ENCODE measurements around the gene GPR107.

The GPR107 gene

DNA sequence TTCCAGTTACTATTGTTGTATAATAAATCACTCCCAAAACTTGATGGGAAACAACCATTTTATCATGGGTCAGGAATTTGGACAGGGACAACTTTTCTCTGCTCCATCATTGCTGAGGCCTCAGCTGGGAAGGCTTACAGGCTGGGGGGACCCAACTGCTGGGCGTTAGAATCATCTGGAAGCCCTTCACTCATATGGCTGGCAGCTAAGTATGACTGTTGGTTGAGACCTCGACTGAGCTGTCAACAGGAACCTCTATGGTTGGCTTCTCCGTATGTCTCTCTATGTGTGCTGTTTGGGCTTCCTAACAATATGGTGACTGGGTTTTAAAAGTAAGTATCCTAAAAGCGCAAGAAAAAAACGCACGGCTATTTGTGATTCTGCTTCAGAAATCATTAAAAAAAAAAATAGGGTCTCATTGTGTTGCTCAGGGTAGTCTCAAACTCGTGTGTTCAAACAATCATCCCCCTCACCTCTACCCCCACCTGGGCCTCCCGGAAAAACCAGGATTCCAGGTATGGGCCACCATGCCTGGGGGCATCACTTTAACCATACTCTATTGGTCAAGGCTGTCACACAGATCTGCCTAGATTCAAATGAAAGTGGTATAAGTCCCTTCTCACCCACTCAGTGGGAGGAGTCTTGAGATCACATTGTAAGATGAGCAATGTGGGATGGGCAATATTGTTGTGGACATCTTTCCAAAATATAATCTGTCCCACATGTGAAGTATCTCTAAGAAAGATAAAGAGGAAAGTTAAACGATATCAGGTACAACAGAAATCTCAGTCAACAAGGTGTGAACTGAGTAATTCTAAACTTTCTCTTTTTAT lies 26.0 kb upstream of the GPR107 start:
- DNase-seq (ENCODE audit: low read depth), result no peak

DNA sequence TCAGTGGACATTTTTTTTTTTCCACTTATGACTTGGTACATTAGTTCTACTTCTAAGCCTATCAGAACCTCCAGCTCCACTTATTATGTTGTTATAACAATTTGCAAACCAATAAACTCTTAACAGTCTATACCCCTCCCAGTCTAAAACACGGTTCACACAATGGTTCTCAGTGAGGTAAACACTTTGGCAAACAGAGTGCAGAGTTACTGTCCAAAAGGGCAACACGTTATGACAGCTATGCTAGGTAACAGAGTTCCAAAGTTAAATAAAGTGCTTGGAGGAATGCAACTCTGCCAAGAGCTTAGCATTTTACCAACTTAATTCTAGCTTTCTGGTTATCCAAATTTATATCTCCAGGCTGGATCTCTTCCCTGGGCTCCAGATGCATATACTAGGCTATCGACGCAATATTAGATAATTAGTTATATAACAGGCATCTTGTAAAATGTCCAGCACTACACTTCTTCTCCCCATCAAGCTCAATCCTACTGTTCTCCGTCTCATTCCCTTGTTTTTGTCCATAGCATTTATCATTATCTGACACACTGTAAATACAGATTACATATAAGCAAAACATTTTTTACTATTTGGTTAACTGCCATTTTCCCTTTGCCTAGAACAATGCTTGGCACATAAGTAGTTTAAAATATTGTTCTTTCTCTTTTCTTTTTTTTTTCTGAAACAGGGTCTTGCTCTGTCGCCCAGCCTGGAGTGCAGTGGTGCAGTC lies 25.0 kb upstream of the GPR107 start:
- DNase-seq (ENCODE audit: low read depth), result no peak

DNA sequence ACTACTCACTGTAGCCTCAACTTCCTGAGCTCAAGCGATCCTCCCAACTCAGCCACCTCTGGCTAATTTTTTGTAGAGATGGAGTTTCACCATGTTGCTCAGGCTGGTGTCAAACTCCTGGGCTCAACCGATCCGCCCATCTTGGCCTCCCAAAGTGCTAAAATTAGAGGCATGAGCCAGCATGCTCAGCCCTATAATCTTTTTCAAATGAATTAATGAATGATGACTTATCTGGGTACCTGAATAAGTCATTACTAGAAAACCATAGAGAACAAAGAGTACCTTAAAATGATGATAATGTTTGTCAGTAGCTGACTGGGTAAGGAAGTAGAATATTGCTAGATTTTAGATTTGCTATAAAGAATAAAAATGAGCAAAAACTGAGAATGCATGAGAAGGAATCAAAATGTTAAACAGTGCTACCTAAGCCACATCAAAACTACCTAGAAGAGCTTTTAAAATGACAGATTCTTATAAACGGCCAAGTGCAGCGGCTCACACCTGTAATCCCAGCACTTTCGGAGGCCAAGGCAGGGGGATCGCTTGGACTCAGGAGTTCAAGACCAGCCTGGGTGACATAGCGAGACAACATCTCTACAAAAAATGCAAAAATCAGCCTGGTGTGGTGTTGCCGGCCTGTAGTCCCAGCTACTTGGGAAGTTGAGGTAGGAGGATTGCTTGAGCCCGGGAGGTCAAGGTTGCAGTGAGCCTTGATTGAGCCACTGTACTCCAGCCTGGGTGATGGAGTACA lies 24.3 kb upstream of the GPR107 start:
- DNase-seq (ENCODE audit: low read depth), result no peak

DNA sequence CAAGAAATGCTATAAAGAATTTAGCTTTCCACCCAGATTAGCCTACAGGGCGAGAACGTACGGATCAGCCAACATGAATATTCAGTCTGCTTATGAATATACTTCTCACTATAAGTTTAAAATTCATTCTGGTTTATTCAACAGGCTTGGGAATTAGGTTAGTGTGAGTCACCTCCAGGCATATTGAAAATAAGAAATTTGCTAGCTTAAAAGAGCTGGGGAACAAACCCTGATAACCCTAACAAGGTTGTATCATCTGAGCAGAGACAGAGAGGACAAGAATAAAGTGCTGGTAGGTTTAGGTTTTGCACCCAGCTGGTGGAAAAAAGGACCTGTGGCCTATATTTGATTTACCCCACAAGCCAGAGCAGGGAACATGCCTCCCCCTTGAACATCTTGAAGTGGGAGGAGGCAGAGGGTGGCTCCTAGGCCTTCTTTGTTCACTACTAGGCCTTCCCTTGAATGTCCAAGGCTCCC lies 23.0 kb upstream of the GPR107 start:
- no peak for DNase-seq (ENCODE audit: low read depth)

DNA sequence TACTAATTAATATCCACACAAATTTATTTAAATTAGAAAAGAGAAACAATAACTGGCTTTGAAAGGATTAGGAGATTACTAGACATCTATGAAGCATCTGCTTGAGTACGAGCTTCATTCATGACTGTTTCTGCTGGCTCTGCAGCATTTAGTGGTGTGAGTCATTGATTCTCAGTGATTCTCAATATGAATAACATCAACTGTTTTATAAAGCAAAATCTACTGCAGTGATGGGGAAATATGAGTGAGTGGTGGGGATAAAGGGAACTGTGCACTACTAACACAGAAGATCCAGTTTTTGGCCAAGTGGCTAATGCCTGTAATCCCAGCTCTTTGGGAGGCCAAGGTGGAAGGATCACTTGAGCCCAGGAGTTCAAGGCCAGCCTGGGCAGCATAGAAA lies 19.1 kb upstream of the GPR107 start:
- no peak for DNase-seq (ENCODE audit: low read depth)

DNA sequence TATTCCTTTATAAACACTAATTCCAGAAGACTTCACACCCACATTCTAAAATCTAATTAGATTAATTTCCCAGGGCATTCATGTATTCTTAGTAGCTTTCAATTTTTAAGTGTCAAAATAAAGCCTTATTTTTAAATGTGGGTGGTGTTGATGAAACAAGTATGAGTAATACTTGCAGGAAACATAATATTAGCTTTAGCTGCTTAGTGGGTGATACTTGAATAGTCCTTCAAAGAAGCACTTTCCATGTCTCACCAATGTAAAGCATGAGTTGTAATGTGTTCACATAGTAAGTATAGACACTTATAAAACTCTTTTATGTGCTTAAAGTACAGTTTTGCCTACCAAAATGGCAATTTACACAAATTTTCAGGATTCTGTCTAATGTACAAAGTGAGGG lies 17.6 kb upstream of the GPR107 start:
- DNase-seq (ENCODE audit: low read depth), result no peak

DNA sequence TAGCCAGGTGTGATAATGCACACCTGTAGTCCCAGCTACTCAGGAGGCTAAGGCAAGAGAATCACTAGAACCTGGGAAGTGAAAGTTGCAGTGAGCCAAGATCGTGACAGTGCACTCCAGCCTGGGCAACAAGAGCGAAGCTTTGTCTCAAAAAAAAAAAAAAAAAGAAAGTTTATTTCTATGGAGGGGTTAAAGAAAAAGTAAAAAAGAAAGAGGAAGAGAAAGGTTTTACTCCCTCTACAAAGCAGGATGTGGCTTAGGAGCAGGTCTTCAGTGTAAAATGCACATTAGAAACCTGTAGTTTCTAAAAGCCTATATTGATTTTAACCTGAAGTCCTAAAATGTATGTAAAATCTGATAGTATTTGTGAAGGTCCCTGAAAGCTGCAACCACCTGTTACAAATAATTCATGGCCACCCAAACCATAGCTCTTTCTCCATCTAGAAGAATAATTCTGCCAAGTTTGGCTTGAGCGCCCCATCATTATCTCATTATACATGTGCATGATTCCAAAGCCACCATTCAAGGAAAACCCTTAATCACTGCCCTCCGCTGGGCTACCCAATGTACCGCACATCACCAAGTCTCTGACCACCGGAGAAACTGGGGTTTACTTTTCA lies 14.1 kb upstream of the GPR107 start:
- no peak for DNase-seq (ENCODE audit: low read depth)

DNA sequence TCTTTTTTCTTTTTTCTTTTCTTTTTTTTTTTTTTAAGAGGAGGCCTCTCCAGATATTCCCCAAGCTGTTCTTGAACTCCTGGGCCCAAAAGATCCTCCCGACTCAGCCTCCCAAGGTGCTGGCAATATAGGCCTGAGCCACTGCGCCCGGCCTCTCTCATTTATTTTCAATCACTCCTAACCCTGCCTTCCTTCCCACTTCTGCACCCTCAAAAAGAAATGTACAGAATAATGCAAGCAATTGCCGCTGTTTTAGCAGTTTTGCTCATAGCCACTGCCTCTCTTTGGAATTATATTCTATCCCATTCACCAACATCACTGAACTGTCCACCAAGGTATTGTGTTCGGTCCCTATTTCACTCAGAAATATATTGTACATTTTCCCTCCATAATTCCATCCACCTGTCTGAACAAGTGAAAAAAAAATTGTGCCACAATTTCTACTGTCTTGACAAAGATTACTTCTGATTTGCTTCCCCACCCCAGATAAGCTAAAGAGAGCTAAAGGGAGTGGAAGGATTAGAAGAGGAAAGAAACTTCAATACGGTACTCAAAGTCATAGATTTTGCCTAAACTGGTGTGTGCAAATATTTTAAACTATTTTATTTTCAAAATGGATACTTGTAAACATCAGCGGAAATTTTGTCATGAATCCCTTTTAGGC lies 12.6 kb upstream of the GPR107 start:
- no peak for DNase-seq (ENCODE audit: low read depth)

DNA sequence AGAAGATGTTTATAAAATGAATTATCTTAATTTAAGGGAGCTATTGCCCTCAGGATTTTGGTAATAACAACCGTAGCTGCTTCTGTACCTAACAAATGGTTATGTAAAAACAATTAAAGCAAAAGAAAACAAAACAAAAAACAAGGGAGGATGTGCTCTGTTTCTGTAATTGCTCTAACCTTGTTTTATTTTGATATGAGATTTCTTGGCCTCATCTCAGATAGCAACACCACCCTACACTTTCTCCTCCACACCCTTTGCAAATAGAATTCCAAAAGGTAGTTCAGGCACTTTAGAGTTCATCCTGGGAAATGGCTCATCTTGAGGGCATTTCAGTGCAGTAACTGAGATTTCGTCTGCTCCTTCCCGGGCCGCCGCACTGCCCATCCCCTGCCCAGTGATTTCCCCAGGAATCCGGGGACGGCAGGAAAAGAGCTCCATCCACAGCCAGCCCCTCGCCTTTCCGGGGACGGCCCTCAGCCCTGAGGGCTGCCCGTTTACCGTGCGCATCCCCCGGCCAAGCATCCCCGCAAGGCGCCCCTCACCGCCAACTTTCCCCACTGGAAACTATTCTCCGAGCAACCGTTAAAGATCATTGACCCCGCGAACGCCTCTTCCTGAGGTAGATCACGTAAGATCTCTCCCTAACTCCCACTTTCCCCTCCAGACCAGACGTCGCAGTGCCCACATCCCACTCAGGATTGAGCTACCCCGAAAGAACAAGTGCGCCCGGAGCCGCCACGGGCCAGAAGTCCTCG lies 11.9 kb upstream of the GPR107 start:
- DNase-seq (ENCODE audit: low read depth), result no peak

DNA sequence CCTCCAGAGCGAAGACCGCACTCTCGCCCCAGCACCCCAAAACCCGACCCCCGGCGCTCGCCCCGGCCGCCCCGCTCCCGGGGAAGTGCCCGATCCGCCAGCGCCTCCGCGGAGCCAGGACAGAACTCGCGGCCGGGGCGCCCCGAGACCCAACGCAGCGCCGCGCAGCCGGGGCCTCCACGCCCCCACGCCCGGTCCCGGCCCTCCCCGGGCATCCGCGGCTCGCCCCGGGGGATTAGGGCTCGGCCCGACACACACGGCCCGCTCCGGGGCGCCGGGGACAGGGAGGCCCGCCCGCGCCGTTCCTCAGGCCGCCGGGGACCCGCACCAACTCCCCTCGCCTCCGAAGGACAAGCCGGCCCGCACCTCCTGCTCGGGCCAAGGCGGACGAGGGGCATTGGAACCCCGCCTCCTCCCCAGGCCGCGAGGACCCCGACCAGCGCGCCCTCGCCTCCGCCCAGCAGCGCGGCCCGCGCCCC lies 11.3 kb upstream of the GPR107 start:
- no peak for DNase-seq (ENCODE audit: low read depth)

DNA sequence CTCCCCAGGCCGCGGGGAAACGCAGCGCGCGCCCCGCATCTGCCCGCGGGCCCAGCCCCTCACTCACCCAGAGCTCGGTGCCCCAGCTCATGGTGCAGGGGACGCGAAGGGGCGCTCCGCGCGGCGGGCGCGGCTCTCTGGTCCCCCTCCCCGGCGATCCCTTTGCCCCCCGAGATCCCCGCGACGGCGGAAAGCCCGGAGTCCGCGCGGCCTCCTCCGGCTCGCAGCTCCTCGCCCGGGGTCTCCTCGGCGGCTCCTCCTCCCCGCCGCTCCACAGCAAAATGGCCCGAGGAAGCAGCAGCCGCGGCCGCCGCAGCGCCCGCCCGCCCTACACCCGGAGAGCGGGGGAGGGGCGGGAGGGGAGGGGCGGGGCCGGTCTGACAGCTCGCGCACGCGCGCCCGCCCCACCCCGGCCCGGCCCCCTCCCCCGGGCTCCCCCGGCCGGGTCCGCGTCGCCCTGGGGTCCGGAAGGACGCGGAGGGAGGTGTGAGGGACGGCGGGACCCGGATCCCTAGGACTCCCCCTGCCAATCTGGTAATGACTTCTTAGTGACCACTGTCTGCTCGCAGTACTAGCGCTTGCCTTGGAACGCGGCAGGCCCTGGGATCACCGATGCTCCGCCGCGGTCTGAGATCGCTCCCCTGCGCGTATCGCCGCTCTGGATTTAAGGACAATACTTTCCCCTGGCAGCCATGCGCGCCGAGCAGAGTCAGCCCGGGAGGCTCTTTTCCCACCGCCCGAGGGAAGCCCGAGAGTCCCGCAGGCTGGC lies 10.6 kb upstream of the GPR107 start, which contains the start of gene FNBP1:
Gene FNBP1 (minus strand): TSS at position 305 of the 769 bp plus-strand sequence. CDS start 214 bp downstream, at position 91.
- DNase-seq (ENCODE audit: low read depth), result peak; percentile 55

DNA sequence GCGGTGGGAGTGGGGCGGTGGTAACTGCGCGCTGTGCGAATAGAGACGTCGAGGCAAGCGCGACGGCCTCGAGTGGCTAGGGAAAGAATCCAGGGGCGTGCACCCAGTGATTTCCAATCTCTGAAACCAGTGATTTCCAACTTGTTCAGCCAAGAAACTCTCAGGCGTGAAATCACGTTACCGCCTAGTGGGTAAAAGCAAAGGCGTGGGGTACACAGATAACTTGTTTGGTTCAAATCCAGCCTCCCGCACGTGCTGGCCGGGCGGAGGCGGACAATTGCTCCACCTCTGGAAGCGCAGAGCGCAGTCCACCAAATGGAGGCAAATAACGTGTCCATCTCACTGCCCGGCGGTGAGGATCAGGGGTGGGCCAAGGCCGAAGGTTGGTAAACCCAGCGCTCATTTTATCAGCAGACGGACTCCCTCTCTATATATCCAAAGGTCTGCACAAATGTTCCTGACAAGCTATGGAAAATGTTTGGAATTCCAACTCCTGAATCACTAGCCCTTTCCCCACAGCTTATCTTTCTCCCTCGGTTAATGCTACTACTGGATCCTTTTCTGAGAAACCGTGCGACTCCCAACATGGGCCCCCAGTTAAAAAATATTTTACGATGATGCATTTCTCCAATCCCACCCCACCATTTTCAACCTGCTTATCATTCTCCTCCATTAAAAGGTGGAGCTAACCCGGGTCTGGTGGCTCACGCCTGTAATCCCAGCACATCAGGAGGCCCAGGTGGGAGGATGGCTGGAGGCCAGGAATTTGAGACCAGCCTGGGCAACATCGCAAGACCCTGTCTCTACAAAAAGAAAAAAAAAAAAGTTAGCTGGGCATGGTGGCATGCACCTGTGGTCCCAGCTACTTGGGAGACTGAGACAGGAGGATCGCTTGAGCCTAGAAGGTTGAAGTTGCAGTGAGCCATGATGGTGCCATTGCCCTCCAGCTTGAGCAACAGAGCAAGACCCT lies 9.8 kb upstream of the GPR107 start:
- DNase-seq (ENCODE audit: low read depth), result no peak

DNA sequence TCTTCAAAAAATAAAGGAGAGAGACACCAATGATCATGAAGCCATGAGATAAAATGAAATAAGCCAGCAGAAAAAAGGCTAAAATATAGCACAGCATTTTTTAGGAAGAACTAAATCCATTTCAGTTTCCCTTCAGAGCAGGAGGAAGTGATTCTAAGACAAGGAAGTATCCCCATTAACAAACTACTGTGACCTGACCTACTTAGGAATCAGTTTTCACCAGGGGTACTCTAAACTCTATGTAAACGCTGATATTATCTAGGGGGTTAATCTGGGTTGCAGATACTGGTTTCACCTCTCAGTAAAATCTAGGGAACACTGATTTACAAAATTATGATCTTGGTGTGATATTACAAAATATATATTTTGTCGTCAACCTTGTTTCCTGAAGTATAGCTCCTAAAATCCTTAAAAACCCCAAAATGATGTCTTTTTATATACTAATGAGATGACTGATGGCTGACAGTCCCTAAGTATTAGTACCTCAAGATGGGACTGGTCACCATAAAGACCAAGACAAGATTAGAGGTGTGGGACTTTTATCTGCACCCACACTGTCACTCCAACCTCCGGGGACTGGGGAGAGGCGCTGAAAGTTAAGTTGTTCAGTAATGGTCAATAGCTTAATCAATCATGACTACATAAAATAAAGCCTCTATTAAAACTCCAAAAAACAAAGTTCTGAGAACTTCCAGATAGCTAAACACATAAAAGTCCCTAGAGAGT lies 7.8 kb upstream of the GPR107 start:
- DNase-seq (ENCODE audit: low read depth), result no peak

DNA sequence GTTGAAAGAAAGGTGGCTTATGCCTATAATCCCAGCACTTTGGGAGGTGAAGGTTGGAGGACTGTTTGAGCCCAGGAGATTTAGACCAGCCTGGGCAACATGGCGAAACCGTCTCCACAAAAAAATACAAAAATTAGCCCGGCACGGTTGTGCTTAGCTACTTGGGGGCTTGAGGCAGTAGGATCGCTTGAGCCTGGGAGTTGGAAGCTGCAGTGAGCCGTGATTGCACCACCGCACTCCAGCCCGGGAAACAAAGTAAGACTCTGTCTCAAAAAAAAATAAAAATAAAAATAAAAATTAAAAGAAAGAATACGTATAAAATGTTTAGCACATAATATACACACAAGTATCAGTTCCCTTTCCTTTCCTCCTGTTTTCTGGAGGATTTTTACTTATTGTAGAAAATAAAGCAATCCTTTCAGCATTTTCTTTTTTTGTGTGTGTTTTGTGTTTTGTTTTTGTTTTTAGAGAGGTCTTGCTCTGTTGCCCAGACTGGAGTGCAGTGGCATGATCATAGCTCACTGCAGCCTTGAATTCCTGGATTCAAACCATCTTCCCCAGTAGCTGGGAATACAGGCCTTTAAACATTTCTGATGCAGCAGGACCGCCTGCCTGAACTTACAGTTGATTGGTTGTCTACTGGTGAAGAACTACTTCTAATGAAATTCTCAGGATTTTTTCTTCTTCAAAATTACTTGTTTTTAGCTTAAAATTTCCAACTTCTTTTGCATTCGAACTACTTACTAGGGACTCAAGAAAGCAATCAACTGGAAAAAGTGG lies 4.1 kb upstream of the GPR107 start:
- no peak for DNase-seq (ENCODE audit: low read depth)

DNA sequence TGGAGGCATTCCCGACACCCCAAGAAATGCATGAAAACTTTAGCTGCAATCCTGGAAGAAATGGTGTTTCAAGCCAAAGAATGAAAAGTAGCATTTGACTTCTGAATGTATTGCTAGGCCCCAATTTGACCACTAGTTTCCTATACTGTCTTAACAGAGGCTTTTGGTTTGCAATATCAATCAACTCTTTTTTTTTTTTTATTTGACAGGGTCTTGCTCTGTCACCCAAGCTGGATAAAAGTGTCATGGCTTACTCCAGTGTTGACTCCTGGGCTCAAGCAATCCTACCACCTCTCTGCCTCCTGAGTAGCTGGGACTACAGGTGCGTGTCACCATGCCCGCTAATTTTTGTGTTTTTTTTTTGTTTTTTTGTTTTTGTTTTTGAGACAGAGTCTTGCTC lies 3.2 kb upstream of the GPR107 start:
- DNase-seq (ENCODE audit: low read depth), result no peak

DNA sequence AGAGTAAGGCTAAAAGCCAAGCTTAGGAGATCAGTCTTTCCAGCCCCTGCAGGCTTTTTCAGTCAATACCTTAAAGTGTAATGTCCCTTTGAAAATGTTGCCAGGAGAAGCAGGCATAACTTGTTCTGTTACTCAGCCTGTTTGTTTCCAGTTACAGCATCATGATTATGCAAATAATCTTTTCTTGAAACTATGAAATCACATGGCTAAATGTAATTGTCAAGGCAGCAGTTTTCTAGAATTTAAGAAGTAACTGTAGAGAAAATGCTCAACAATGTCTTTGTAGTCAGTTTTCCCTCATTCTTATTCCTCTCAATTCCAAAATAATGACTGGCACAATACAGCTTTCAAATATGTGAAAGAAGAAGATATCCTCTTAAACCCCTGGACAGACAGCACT lies 1.9 kb upstream of the GPR107 start:
- DNase-seq (ENCODE audit: low read depth), result no peak

DNA sequence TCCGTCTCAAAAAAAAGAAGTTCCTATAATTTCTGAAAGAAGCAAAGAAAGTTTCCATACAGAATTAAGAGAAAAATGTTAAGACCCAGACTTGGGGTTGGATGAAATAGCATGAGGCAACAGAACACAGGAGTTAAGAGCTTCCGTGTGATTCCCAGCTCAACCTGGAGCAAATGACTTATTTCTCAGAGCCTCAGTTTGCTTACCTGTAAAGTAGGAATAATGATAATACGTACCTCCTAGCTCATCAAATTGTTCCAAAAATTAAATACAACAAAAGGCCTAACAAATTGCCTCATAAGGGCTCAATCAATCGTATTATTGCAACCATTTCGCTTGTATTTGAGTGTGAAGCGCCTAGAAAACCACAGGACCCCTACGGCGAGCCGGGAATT lies 600 bp upstream of the GPR107 start:
- no peak for DNase-seq (ENCODE audit: low read depth)

Data from GM04504 (cell line).